Measurements from ENCODE around the gene ZNF783.
"Not testable (repeated sequence)": the region's sequence is repeated elsewhere in the genome, so short reads cannot be mapped to it uniquely, and the experiment has no call there.

ZNF783 gene

DNA sequence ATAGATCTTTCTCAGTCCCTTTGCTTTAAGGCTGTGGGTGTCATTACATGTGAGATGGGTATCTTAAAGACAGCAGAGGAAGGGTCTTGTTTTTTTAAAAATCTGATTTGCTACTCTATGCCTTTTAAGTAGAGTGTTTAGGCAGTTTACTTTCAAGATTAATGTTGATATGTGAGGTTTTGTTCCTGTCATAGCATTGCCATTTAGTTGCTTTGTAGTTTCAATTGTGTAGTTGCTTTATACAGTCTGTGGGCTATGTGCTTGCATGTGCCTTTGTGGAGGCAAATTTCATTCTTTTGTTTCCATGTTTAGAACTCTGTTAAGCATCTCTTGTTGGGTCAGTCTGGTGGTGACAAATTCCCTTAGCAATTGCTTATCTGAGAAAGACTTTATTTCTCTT, 54.6 kb downstream of the ZNF783 start:
- H3K4me3 Mint-ChIP-seq: no peak overlapping the region
- H3K9me3 Mint-ChIP-seq: no peaks in the 10 kb centered on the region
- H3K4me1 Mint-ChIP-seq (ENCODE audit: low read depth): peaks cover 10% of the 10 kb centered on the region
- peaks cover 9% of the 10 kb centered on the region for H3K36me3 Mint-ChIP-seq (ENCODE audit: low read depth)
- peaks cover 17% of the 10 kb centered on the region for H3K27me3 Mint-ChIP-seq (ENCODE audit: low read depth)
- H3K27ac Mint-ChIP-seq: no peak overlapping the region

DNA sequence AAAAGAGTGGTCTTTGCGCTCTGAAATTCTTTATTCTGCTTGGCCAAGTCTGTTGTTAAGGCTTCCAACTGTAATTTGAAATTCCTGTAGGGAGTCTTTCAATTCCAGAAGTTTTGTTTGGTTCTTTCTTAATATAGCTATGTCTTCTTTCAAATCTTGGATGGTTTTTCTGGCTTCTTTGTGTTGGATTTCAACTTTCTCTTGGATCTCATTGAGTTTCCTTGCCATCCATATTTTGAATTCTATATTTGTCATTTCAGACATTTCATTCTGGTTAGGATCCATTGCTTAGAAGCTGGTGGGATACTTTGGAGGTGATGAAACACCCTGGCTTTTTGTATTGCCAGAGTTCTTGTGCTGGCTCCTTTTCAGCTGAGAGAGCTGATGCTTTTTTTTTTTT, 55.5 kb downstream of the ZNF783 start:
- Mint-ChIP-seq H3K4me1 (ENCODE audit: low read depth) (peaks cover 19% of the 10 kb centered on the region), H3K4me3 (no peak overlapping the region), H3K27ac (no peak overlapping the region), H3K27me3 (ENCODE audit: low read depth) (peaks cover 17% of the 10 kb centered on the region), H3K36me3 (ENCODE audit: low read depth) (peaks cover 13% of the 10 kb centered on the region), H3K9me3 (peaks cover 4% of the 10 kb centered on the region)

DNA sequence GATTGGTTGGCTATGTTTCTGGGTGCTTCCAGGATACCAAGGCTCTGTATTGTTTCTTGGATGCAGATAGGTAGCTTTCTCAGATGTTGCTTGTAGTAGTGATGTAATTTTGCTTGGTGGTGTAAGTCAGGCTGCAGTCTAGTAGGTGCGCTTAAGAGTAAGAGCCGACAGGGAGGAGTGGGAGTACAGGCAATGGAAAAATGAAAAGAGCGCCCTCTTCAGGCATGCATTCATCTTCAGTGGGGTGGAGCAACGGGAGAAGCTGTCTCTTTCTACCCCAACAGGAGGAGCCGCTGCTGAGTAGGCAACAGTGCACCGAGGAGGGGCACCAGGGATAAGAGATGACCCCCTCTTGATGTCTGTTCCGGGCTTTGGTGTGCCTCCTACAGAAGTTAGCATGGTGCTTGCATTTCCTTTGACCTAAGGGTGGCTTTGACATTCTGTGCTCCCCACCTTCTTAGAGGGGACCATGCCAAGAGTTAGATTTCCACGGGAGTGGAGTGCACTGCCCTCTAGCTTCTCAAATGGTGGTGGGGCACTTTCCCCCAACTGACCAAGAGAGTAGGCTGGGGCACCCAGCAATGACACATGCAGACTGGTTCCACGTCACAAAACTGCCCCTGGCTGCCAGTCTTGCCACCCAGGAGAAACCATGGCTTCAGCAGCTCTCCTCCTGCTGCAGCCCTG, 56.1 kb downstream of the ZNF783 start:
- H3K27me3 Mint-ChIP-seq (ENCODE audit: low read depth): peaks cover 17% of the 10 kb centered on the region
- peaks cover 4% of the 10 kb centered on the region for H3K9me3 Mint-ChIP-seq
- peaks cover 19% of the 10 kb centered on the region for H3K4me1 Mint-ChIP-seq (ENCODE audit: low read depth)
- no peak overlapping the region for H3K27ac Mint-ChIP-seq
- H3K36me3 Mint-ChIP-seq (ENCODE audit: low read depth): peaks cover 13% of the 10 kb centered on the region
- no peak overlapping the region for H3K4me3 Mint-ChIP-seq

DNA sequence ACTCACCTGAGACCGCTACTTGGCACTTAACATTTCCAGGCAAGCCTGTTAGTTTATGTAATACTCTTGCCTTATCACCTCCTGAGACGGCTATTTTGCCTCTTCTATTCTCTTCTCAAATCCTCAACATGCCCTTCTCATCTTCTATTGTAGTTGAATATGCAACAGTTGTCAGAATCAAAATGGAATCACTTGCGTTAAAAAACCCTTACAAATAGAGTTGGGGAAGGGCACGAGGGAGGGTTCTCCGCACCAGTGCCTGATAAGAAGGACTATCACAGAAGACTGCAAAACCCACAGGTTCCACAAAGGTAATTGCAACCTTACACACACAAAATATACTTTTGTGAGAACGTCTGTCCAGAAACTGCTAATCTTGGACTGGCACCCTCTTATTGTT, 57.4 kb downstream of the ZNF783 start:
- Mint-ChIP-seq H3K4me1 (ENCODE audit: low read depth) (peaks cover 19% of the 10 kb centered on the region), H3K27ac (no peak overlapping the region), H3K27me3 (ENCODE audit: low read depth) (peaks cover 17% of the 10 kb centered on the region), H3K4me3 (no peak overlapping the region), H3K36me3 (ENCODE audit: low read depth) (peaks cover 13% of the 10 kb centered on the region), H3K9me3 (peaks cover 4% of the 10 kb centered on the region)

DNA sequence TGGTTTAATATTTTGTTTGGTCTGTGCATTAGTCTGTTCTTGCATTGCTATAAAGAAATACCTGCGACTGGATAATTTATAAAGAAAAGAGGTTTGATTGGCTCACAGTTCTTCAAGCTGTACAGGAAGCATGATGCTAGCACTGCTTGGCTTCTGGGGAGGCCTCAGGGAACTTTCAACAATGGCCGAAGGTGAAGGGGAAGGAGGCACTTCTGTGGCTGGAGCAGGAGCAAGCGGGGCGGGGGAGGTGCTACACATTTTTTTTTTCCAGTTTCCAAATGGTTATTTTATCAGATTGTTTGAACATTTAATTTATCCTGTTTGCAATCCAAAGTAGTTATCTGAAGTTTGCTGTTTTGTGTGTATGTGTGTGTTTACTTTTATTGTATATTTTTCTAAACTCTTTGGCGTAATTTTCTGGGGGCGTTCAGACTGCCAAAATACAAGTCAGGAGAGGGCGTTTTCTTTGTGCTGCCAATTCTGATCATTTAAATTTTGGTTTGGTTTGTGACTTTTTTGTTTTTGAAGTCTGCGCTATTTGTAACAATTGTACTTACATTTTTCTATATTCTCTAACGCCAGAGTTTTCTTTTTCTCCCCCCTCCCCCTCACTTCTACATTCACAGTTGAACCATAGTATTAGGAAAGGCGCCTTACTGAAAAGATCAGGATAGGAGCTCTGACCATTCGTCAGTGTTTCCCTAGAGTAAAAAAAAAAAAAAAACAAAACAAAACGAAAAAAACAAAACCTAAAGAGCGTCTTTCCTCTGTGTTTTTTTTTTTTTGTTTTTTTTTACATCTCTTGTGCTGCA, 58.5 kb downstream of the ZNF783 start:
- Mint-ChIP-seq H3K36me3 (ENCODE audit: low read depth) (peaks cover 13% of the 10 kb centered on the region), H3K27me3 (ENCODE audit: low read depth) (peaks cover 17% of the 10 kb centered on the region), H3K4me1 (ENCODE audit: low read depth) (peaks cover 19% of the 10 kb centered on the region), H3K9me3 (peaks cover 9% of the 10 kb centered on the region), H3K4me3 (peak overlapping the region; percentile 5), H3K27ac (no peak overlapping the region)

- H3K36me3 Mint-ChIP-seq (ENCODE audit: low read depth): peaks cover 13% of the 10 kb centered on the region
- peak overlapping the region; percentile 62 for H3K4me3 Mint-ChIP-seq
These were observed 59.3 kb downstream of the ZNF783 start for GRCh38 chr7:149321125-149321905.

DNA sequence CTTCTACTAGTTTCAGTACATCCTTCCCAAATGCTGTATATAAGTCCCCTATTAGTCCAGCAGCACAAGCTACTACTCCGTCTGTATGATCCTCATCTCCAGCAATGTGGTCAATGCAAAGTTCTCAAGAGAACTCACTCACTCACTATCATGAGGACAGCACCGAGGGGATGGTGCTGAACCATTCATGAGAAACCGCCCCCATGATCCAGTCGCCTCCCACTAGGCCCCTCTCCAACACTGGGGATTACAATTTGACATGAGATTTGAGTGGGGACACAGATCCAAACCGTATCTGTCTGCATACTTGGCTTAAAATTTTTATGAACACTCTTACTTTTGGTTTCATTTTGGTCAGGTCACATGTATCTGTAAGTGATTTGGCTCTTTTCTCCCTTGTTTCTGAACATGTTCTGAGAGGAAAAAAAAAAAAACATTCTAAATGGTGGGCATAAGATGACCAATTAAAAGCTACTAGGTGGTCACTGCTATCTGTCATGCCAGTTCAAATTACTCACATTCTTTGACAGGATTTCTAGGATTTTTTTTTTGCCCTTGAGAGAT, 60.1 kb downstream of the ZNF783 start:
- Mint-ChIP-seq H3K4me3 (peak overlapping the region; percentile 62), H3K36me3 (ENCODE audit: low read depth) (peaks cover 13% of the 10 kb centered on the region), H3K9me3 (peaks cover 9% of the 10 kb centered on the region), H3K27ac (peak overlapping the region; percentile 75), H3K4me1 (ENCODE audit: low read depth) (peaks cover 19% of the 10 kb centered on the region), H3K27me3 (ENCODE audit: low read depth) (peaks cover 10% of the 10 kb centered on the region)

More at GRCh38 chr7:149321125-149321905, 59.3 kb downstream of the ZNF783 start:
- H3K4me1 Mint-ChIP-seq (ENCODE audit: low read depth): peaks cover 19% of the 10 kb centered on the region
- peaks cover 17% of the 10 kb centered on the region for H3K27me3 Mint-ChIP-seq (ENCODE audit: low read depth)
- not testable (repeated sequence) for H3K9me3 Mint-ChIP-seq
- peak overlapping the region; percentile 77 for H3K27ac Mint-ChIP-seq

DNA sequence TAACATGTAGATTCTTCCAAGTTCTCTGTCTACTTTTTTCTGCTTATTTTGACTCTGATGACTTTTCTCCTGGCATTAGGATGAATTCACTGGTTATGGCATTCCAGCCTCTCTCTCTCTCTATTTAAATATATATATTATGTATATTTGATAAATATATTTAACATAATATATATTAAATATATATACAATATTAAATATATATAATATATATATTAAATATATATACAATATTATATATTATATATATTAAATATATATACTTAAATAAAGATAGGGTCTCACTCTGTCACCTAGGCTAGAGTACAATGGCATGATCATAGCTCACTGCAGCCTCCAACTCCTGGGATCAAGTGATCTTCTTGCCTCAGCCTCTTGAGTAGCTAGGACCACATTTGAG, 60.7 kb downstream of the ZNF783 start:
- Mint-ChIP-seq H3K27ac (no peak overlapping the region), H3K4me3 (no peak overlapping the region), H3K4me1 (ENCODE audit: low read depth) (peaks cover 19% of the 10 kb centered on the region), H3K36me3 (ENCODE audit: low read depth) (peaks cover 13% of the 10 kb centered on the region), H3K27me3 (ENCODE audit: low read depth) (peaks cover 3% of the 10 kb centered on the region), H3K9me3 (peaks cover 9% of the 10 kb centered on the region)

DNA sequence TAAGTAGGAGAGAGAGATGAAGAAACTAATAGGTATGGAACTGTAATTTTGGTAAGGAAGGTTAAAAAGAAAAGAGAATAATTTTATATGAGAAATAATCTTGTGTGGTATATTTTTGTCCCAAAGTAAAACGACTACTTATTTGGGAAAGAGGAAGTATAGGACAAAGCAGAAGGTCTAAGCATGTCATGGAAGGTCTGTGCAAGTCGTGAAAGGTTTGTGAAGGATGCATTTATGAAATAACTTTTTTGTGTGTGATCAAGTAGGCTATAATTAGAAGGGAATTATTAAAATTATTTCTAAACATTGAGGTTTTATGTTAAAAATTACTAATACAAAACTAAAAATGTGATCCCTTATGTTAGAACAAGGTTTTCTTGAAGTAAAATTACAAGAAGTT, 63.3 kb downstream of the ZNF783 start:
- Mint-ChIP-seq H3K4me3 (no peak overlapping the region), H3K9me3 (peaks cover 9% of the 10 kb centered on the region), H3K36me3 (ENCODE audit: low read depth) (peaks cover 13% of the 10 kb centered on the region), H3K27me3 (ENCODE audit: low read depth) (no peaks in the 10 kb centered on the region), H3K27ac (no peak overlapping the region), H3K4me1 (ENCODE audit: low read depth) (peaks cover 18% of the 10 kb centered on the region)

- Mint-ChIP-seq H3K27ac (no peak overlapping the region), H3K4me3 (no peak overlapping the region), H3K27me3 (ENCODE audit: low read depth) (no peaks in the 10 kb centered on the region), H3K9me3 (peaks cover 5% of the 10 kb centered on the region), H3K4me1 (ENCODE audit: low read depth) (no peaks in the 10 kb centered on the region), H3K36me3 (ENCODE audit: low read depth) (no peaks in the 10 kb centered on the region)
These were observed 67.3 kb downstream of the ZNF783 start for GRCh38 chr7:149329265-149329664.

DNA sequence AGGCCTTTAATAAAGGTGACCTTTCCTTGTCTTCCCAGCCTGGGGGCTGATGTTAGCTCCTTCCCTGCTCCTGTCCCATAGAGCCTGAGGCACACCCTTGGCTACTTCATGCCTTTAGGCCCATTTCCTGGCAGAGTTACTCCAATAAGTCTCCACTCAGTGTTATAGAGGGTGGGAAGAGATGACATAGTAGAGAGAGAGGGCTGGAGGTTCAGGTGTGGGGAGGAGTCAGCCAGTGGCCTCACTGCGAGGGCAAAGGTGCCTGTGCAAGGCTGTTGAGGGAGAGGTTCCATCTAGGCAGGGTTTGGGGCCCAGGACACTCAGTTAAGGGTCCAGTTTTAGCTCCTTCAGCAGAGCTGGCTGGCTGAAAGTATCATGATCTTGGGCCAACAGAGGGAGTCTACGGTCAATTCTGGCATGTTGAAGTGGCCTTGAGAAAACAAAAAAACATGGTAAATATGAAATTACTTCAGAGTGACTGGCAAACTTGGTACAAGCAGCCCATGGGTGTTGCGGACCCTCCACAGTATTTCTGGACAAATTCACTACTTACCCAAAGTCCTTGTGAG, 67.9 kb downstream of the ZNF783 start:
- no peaks in the 10 kb centered on the region for H3K36me3 Mint-ChIP-seq (ENCODE audit: low read depth)

DNA sequence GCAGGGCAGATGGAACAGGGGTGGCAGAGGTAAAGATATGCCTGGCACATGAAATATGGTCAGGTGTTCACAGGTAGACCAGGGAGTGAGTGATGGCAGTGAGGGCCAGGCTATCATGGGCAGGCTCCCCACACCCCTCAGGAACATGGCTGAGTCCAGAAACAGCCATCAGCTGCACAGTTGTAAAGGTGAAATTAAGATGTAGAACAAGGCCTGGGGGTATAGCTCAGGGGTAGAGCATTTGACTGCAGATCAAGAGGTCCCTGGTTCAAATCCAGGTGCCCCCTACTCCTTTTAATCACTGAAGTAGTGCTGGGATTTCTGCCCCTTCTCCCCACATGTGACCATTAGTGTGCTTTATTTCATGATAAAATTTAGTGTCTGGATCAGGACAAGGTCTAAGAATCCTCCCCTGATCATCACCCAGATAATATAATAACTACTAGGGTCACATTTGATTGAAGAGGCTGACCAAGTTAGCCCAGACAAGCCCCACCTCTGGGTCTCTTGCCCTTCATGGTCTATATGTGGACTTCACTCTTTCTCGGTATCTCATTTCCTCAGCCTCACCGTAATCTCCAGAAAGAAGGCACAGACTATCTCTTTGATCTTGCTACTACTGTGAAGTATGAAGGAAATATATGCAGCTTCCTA, 69.0 kb downstream of the ZNF783 start:
- Mint-ChIP-seq H3K27me3 (ENCODE audit: low read depth) (no peaks in the 10 kb centered on the region), H3K4me3 (no peak overlapping the region), H3K27ac (no peak overlapping the region), H3K4me1 (ENCODE audit: low read depth) (no peaks in the 10 kb centered on the region), H3K9me3 (no peaks in the 10 kb centered on the region), H3K36me3 (ENCODE audit: low read depth) (no peaks in the 10 kb centered on the region)

More for the DNA sequence above, 67.9 kb downstream of the ZNF783 start:
- Mint-ChIP-seq H3K9me3 (peaks cover 5% of the 10 kb centered on the region), H3K27me3 (ENCODE audit: low read depth) (no peaks in the 10 kb centered on the region), H3K4me1 (ENCODE audit: low read depth) (no peaks in the 10 kb centered on the region), H3K4me3 (no peak overlapping the region), H3K27ac (no peak overlapping the region)

GRCh38 chr7:149332602-149333320, 70.8 kb downstream of the ZNF783 start:
- not testable (repeated sequence) for H3K4me1 Mint-ChIP-seq (ENCODE audit: low read depth); H3K4me3 Mint-ChIP-seq; H3K27ac Mint-ChIP-seq; H3K36me3 Mint-ChIP-seq (ENCODE audit: low read depth); H3K27me3 Mint-ChIP-seq (ENCODE audit: low read depth); H3K9me3 Mint-ChIP-seq
